Prostate gland (tissue), 2 donors: ENCODE data around the gene GMDS.

Experiments used
- CTCF ChIP-seq, 4 experiments: fragments of 200-600 bp in 2 of 4; fragments of 450-650 bp in 2 of 4; sonication (generic) in 2 of 4; IDR thresholded peaks; 1 replicate in 3 of 4; 2 replicates in 1 of 4; pipeline ENCODE4 v1.5.1; 2016 to 2019; ENCODE audit warnings: antibody characterized with exemption in 4 of 4, mild to moderate bottlenecking in 2 of 4, moderate library complexity in 2 of 4
- POLR2A ChIP-seq: fragments of 450-650 bp; IDR thresholded peaks from one replicate; pipeline ENCODE4 v1.6.1; 2016; ENCODE audit warnings: antibody characterized with exemption, mild to moderate bottlenecking

DNA sequence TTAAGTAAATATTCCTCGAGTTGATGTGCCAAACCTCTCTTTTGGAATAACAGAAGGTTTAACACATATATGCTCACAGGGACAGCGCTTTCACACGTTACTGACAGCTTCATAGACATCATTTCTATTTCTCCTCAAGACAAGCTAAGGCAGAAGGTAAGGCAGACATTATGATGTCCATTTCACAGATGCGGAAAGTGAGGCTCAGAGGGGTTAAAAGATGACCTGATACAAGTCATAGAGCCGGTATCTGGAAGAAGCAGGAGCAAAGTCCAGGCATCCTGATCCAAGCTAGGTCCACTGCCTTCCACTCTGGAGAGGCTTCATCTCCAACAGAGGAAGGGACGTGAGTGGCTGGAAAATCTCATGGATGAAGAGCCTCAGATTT is 548.9 kb downstream of the GMDS start:
- TF ChIP-seq POLR2A (no peak), CTCF (IDR thresholded peaks at IDR 0.05) (no peak)
